Measurements from ENCODE around the gene ABCC4. TPM values are rescaled to one million over a fixed set of nuclear protein-coding genes. Genes with fewer than 3 reads are reported as not detected.

Gene ABCC4
- total RNA-seq, 1 experiment from 2014 or later: 17.0 TPM

DNA sequence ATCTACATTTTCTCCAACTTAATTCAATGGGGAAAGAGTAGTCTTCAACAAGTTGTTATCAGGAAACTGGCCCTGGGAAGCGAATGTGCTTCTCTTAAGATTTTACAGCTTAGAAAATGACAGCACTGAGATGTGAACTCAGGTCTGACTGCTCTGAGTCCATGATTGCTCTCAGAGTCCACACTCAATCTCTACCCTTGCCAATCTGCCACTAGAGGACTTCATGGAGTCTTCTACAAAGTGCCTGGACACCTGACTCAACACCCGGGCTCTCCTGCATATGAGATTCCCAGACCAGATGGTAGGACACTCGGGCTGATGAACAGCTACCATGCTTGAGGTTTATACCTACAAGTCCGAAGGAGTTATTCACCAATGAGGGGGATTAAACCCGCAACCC lies 74.8 kb downstream of the ABCC4 start:
- intact Hi-C loops (cut with micrococcal nuclease; ENCODE audit: unreplicated experiment): no loop called here
- Histone ChIP-seq H3K27me3 (ENCODE audit: insufficient read depth, low read depth) (no peaks in the 10 kb centered on the region), H3K9me2 (ENCODE audit: insufficient read depth) (no peaks in the 10 kb centered on the region), H3K4me3 (no peak overlapping the region), H2AFZ (no peak overlapping the region), H3K27ac (peak overlapping the region; percentile 13), H3F3A (ENCODE audit: insufficient read depth, low read depth) (peaks cover 19% of the 10 kb centered on the region), H3K4me1 (replicated peaks; ENCODE audit: insufficient read depth) (peaks cover 32% of the 10 kb centered on the region), H3K9me3 (ENCODE audit: insufficient read depth, low read depth) (no peaks in the 10 kb centered on the region), H4K20me1 (ENCODE audit: insufficient read depth) (no peaks in the 10 kb centered on the region), H3K36me3 (ENCODE audit: low read depth) (no peaks in the 10 kb centered on the region), H3K4me2 (peak overlapping the region; percentile 12), H3K79me2 (ENCODE audit: low read depth) (no peaks in the 10 kb centered on the region)
- no peak for DNase-seq
- POLR2A ChIA-PET (ENCODE audit: unreplicated experiment): interaction anchor here (0.7 kb wide), 1 partner anchor 71 kb away, joined by 6 read pairs; no protein-coding TSS in a partner anchor
- TF ChIP-seq, protein P1, sequence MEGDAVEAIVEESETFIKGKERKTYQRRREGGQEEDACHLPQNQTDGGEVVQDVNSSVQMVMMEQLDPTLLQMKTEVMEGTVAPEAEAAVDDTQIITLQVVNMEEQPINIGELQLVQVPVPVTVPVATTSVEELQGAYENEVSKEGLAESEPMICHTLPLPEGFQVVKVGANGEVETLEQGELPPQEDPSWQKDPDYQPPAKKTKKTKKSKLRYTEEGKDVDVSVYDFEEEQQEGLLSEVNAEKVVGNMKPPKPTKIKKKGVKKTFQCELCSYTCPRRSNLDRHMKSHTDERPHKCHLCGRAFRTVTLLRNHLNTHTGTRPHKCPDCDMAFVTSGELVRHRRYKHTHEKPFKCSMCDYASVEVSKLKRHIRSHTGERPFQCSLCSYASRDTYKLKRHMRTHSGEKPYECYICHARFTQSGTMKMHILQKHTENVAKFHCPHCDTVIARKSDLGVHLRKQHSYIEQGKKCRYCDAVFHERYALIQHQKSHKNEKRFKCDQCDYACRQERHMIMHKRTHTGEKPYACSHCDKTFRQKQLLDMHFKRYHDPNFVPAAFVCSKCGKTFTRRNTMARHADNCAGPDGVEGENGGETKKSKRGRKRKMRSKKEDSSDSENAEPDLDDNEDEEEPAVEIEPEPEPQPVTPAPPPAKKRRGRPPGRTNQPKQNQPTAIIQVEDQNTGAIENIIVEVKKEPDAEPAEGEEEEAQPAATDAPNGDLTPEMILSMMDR (conservative IDR thresholded peaks at IDR 0.05): no peak
- TF ChIP-seq EZH2 (IDR thresholded peaks at IDR 0.05; ENCODE audit: low read depth): no peak
- CTCF ChIA-PET: no interaction called here
- no TSS peak for BruUV-seq (replicated peaks)

DNA sequence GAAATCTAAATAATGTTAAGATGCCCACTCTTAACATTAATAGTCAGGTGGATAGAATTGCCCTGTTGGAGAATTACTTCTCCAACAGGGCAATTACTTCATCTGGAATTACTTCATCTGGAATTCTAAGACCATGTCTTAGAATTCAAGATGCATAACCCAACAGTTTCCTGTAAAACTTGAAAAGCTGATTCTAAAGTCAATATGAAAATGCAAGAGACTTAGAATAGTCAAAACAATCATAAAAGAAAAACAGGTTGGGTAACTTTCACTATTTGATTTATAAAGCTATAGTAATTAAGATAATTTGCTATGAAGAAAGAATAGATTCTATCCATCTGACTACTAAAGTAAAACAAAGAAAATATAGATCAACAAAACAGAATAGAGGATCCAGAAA lies 75.2 kb downstream of the ABCC4 start:
- TF ChIP-seq EZH2 (IDR thresholded peaks at IDR 0.05; ENCODE audit: low read depth): no peak
- H3K4me1 ChIP-seq (replicated peaks; ENCODE audit: insufficient read depth): peaks cover 32% of the 10 kb centered on the region
- ChIA-PET POLR2A (ENCODE audit: unreplicated experiment) (interaction anchor here (0.7 kb wide), 1 partner anchor 70 kb away, joined by 6 read pairs; no protein-coding TSS in a partner anchor), CTCF (no interaction called here)
- H3K79me2 ChIP-seq (ENCODE audit: low read depth): no peaks in the 10 kb centered on the region
- no peaks in the 10 kb centered on the region for H4K20me1 ChIP-seq (ENCODE audit: insufficient read depth)
- peak overlapping the region; percentile 12 for H3K4me2 ChIP-seq
- no peak overlapping the region for H3K4me3 ChIP-seq
- H3K9me2 ChIP-seq (ENCODE audit: insufficient read depth): no peaks in the 10 kb centered on the region
- intact Hi-C loops (cut with micrococcal nuclease; ENCODE audit: unreplicated experiment): no loop called here
- BruUV-seq (replicated peaks): no TSS peak
- no peaks in the 10 kb centered on the region for H3K9me3 ChIP-seq (ENCODE audit: insufficient read depth, low read depth)
- peak overlapping the region; percentile 13 for H3K27ac ChIP-seq
- peak in 1 of 2 experiments; percentile 94 for DNase-seq
- no peaks in the 10 kb centered on the region for H3K27me3 ChIP-seq (ENCODE audit: insufficient read depth, low read depth)
- peaks cover 19% of the 10 kb centered on the region for H3F3A ChIP-seq (ENCODE audit: insufficient read depth, low read depth)
- no peaks in the 10 kb centered on the region for H3K36me3 ChIP-seq (ENCODE audit: low read depth)
- H2AFZ ChIP-seq: no peak overlapping the region

DNA sequence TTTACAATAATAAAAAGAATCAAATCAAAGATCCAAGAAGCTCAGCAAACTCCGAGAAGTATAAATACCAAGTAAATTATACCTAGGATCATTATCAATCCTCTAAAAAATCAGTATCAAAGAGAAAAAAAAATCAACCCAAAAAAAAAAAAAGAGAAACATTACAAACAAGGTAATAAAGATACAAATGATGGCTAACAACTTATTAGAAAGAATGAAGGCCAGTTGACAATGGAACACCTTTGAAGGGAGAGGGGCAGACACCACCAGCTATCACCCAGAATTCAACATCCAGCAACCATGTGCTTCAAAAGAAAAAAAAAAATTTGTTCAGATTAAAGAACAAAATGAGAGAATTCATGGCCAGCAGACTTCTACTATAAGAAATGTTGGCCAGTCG lies 77.2 kb downstream of the ABCC4 start:
- CTCF ChIA-PET: no interaction called here
- H3K36me3 ChIP-seq (ENCODE audit: low read depth): no peaks in the 10 kb centered on the region
- no TSS peak for BruUV-seq (replicated peaks)
- H3F3A ChIP-seq (ENCODE audit: insufficient read depth, low read depth): peaks cover 19% of the 10 kb centered on the region
- H3K27me3 ChIP-seq (ENCODE audit: insufficient read depth, low read depth): no peaks in the 10 kb centered on the region
- intact Hi-C loops (cut with micrococcal nuclease; ENCODE audit: unreplicated experiment): no loop called here
- no peaks in the 10 kb centered on the region for H3K9me2 ChIP-seq (ENCODE audit: insufficient read depth)
- no peak overlapping the region for H3K27ac ChIP-seq
- peaks cover 32% of the 10 kb centered on the region for H3K4me1 ChIP-seq (replicated peaks; ENCODE audit: insufficient read depth)
- POLR2A ChIA-PET (ENCODE audit: unreplicated experiment): interaction anchor here (0.6 kb wide), 1 partner anchor 394 kb away, joined by 4 read pairs; no protein-coding TSS in a partner anchor
- no peak overlapping the region for H2AFZ ChIP-seq
- H3K9me3 ChIP-seq (ENCODE audit: insufficient read depth, low read depth): no peaks in the 10 kb centered on the region
- no peak overlapping the region for H3K4me2 ChIP-seq
- DNase-seq: no peak
- no peak overlapping the region for H3K4me3 ChIP-seq
- H4K20me1 ChIP-seq (ENCODE audit: insufficient read depth): no peaks in the 10 kb centered on the region
- TF ChIP-seq EZH2 (IDR thresholded peaks at IDR 0.05; ENCODE audit: low read depth): no peak
- TF ChIP-seq, protein P1 (conservative IDR thresholded peaks at IDR 0.05): no peak
- H3K79me2 ChIP-seq (ENCODE audit: low read depth): no peaks in the 10 kb centered on the region

DNA sequence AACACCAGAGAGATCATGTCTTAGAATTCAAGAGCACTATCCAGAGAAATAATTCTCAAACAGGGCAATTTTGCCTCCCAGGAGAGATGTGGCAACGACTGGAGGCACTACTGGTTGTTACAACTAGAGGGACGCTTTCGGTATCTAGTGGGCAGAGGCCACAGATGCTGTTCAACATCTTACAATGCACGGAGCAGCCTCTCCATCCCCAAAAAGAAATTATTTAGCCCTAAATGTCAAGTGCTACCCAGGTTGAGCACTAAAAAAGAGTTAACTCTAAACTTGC lies 78.6 kb downstream of the ABCC4 start:
- no TSS peak for BruUV-seq (replicated peaks)
- CTCF ChIA-PET: no interaction called here

More for the DNA sequence above, 78.6 kb downstream of the ABCC4 start:
- Histone ChIP-seq H2AFZ (no peak overlapping the region), H3K27ac (no peak overlapping the region), H3K27me3 (ENCODE audit: insufficient read depth, low read depth) (no peaks in the 10 kb centered on the region), H3K4me2 (no peak overlapping the region), H3F3A (ENCODE audit: insufficient read depth, low read depth) (peaks cover 28% of the 10 kb centered on the region), H4K20me1 (ENCODE audit: insufficient read depth) (no peaks in the 10 kb centered on the region), H3K36me3 (ENCODE audit: low read depth) (no peaks in the 10 kb centered on the region), H3K4me3 (no peak overlapping the region), H3K9me3 (ENCODE audit: insufficient read depth, low read depth) (no peaks in the 10 kb centered on the region), H3K9me2 (ENCODE audit: insufficient read depth) (no peaks in the 10 kb centered on the region), H3K4me1 (replicated peaks; ENCODE audit: insufficient read depth) (peaks cover 43% of the 10 kb centered on the region), H3K79me2 (ENCODE audit: low read depth) (no peaks in the 10 kb centered on the region)
- TF ChIP-seq, protein P1 (conservative IDR thresholded peaks at IDR 0.05): no peak
- no peak for TF ChIP-seq EZH2 (IDR thresholded peaks at IDR 0.05; ENCODE audit: low read depth)
- POLR2A ChIA-PET (ENCODE audit: unreplicated experiment): no interaction called here
- intact Hi-C loops (cut with micrococcal nuclease; ENCODE audit: unreplicated experiment): no loop called here
- DNase-seq: no peak

All from PC-9 (cell line).